HEK293T (cell line): ENCODE measurements around the gene MRPL9.

Experiments used
- ARNT ChIP-seq: fragments of 450-650 bp; IDR thresholded peaks from 2 replicates; pipeline ENCODE4 v1.6.1; 2017; ENCODE audit warnings: mild to moderate bottlenecking
- BHLHE40 ChIP-seq: fragments of 450-650 bp; IDR thresholded peaks from 2 replicates; pipeline ENCODE4 v1.6.1; 2016; ENCODE audit warnings: mild to moderate bottlenecking, moderate library complexity, borderline replicate concordance
- CTBP1 ChIP-seq: fragments of 450-650 bp; IDR thresholded peaks from 2 replicates; pipeline ENCODE4 v1.6.1; 2016; ENCODE audit warnings: borderline replicate concordance
- ELF4 ChIP-seq: fragments of 450-650 bp; IDR thresholded peaks from 2 replicates; pipeline ENCODE4 v1.6.1; 2017; ENCODE audit warnings: antibody characterized with exemption
- FOXA1 ChIP-seq: fragments of 450-650 bp; IDR thresholded peaks from 2 replicates; pipeline ENCODE4 v1.6.1; 2016; ENCODE audit warnings: mild to moderate bottlenecking
- FOXK2 ChIP-seq: fragments of 450-650 bp; IDR thresholded peaks from 2 replicates; pipeline ENCODE4 v1.6.1; 2016; ENCODE audit warnings: mild to moderate bottlenecking
- FOXM1 ChIP-seq: fragments of 450-650 bp; IDR thresholded peaks from 2 replicates; pipeline ENCODE4 v1.6.1; 2017; ENCODE audit warnings: mild to moderate bottlenecking, borderline replicate concordance
- LEF1 ChIP-seq: fragments of 450-650 bp; IDR thresholded peaks from 2 replicates; pipeline ENCODE4 v1.6.1; 2017; ENCODE audit warnings: mild to moderate bottlenecking, borderline replicate concordance
- NFRKB ChIP-seq: fragments of 450-650 bp; IDR thresholded peaks from 2 replicates; pipeline ENCODE4 v1.6.1; 2016; ENCODE audit warnings: mild to moderate bottlenecking, moderate library complexity
- SP1 ChIP-seq: fragments of 450-650 bp; IDR thresholded peaks from 2 replicates; pipeline ENCODE4 v1.6.1; 2017
- SUZ12 ChIP-seq: fragments of 450-650 bp; IDR thresholded peaks from 2 replicates; pipeline ENCODE4 v1.6.1; 2016; ENCODE audit warnings: mild to moderate bottlenecking
- TARDBP ChIP-seq: fragments of 450-650 bp; IDR thresholded peaks from 2 replicates; pipeline ENCODE4 v1.6.1; 2016
- ZNF384 ChIP-seq: fragments of 450-650 bp; IDR thresholded peaks from 2 replicates; pipeline ENCODE4 v1.6.1; 2016

DNA sequence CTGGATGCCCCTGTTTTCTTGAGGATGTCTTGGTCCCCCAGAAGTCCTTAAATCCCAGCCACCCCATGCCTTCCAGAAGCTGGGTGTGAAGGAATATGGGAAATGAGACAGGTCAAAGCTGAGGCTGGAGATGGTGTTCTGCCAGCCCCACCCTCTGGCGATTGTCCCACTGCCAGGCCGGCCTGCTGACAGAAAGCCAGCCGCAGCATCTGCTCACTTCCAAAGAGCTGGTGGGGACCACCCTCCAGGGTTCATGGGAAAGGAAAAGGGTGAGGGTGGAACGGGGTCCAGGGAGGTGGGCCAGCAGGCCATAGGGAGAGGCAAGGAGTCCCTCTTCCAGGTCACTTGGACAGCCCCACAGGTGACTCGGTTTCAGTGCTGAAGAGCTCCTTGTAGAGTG, 43.8 kb upstream of the MRPL9 start:
- TF ChIP-seq SP1 (no peak), BHLHE40 (no peak), FOXA1 (no peak), ARNT (no peak), ELF4 (no peak), ZNF384 (no peak), CTBP1 (no peak), NFRKB (no peak), FOXM1 (no peak), TARDBP (no peak), LEF1 (no peak), FOXK2 (no peak), SUZ12 (no peak)
